Measurements from ENCODE around the gene ABHD1.
"Not testable (repeated sequence)": the region's sequence is repeated elsewhere in the genome, so short reads cannot be mapped to it uniquely, and the experiment has no call there.

ABHD1 gene

DNA sequence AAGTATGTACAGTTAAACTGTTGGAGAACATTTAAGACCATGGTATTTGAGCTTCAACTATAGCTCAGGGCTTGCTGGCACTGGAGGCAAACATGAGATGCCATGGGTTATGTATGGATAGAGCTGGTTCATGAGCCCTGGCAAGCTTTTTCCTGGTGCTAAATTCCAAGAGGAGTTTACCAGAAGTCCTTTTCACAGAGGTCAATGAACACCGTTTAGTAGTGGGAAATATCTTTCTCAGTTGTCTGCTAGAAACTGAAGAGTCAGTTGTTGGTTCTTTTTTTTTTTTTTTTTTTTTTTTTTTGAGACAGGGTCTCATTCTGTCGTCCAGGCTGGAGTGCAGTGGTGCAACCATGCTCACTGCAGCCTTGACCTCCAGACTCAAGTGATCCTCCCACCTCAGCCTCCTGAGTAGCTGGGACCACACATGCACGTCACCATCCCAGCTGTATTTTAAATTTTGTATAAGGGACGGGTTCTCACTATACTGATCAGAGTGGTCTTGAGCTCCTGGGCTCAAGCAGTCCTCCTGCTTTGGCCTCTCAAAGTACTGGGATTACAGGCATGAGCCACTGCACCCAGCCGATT is 35.7 kb upstream of the ABHD1 start:
- no peak for DNase-seq

DNA sequence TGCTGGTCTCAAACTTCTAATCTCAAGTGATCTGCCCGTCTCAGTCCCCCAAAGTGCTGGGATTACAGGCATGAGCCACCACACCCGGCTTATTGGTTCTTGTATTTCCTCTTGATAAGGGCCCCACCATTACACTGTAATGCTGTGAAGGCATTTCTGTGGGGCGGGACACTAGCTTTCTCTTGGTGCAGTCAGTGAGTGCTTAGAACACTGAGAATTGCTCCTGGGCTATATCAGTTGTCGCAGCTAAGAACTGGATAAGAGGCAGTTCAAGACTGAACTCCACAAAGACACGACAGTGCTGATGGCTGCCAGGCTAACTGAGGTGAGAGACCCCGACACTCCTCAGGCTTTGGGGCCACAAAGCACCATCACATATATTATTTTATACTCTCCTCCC is 35.0 kb upstream of the ABHD1 start:
- DNase-seq, result no peak

DNA sequence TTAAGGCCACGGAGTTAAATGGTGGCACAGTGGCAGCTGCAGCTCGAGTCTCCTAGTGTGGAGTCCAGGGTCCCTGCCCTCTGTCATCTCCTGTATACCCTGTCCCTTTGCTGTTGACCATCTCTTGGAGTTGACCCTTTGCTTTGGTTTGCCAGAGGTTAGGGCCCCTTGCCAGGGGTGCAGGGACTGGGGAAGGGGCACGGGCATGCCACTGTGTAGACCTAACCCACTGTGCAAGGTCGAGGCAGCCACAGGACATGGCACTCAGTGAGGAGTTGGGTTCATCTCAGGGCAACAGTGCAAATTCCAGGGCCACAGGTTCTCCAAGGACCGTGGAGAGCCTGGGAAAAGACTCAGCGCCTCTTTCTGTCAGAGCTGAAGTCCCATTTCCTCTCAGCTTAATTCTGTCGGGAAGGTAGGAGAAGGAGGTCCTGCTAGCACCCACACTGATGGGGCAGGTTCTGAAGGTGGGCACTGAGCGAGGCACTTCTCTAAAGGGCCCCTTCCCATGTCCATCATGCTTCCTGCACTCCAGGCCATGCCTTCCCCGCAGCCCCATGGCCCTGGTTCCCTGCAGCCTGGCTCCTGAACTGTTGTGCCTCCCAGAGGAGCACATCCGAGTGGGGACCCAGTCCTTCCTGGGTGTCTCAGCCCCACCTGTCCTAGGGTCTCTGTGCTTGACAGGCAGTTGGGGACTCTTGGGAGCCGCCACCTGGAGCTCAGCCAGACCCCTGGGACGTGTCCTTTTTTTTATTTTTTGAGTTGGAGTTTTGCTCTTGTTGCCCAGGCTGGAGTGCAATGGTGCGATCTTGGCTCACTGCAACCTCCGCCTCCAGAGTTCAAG is 34.3 kb upstream of the ABHD1 start:
- no peak for DNase-seq

DNA sequence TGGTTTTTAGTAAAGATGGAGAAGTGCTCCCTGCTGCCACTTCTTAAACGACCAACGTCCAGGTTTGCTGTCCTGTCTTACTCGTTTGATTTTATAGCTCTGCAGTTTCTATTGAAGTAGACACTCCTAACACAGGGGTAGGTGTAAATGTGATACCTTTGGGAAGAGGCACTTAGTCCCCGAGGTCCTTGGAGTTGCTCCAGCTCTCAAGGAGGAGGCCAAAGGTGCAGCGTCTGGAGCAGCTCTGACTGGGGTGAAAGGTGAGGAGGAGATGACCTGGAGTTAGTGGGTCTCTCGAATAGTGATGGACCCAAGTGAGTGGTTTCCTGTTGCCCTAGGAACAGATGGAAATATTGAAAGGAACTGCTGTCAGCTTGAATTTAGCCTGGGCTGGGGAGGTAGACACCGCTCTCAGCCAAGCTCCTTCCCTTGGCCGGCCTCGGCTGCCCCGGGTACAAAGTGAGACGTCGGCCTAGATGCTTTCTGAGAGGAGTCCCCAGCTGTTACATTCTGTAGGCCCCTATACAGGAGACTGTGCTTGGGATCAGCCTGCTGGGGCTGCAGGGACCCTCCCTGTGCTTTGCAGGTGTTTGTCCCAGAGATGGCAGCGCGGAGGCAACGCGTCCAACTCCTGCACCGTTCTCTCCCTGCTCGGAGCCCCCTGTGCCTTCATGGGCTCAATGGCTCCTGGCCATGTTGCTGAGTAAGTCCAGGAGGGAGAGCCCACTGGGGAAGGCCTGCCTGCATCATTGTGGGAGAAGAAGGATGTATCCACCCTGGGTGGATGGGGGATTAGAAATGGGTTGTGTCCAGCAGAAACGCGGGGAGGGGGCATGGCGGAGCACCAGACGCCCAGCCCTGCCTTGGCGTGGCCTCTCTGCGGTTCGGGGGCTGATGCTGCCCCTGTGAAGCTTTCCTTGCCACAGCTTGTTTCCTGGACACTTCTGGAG is 31.6 kb upstream of the ABHD1 start:
- no peak for DNase-seq

DNA sequence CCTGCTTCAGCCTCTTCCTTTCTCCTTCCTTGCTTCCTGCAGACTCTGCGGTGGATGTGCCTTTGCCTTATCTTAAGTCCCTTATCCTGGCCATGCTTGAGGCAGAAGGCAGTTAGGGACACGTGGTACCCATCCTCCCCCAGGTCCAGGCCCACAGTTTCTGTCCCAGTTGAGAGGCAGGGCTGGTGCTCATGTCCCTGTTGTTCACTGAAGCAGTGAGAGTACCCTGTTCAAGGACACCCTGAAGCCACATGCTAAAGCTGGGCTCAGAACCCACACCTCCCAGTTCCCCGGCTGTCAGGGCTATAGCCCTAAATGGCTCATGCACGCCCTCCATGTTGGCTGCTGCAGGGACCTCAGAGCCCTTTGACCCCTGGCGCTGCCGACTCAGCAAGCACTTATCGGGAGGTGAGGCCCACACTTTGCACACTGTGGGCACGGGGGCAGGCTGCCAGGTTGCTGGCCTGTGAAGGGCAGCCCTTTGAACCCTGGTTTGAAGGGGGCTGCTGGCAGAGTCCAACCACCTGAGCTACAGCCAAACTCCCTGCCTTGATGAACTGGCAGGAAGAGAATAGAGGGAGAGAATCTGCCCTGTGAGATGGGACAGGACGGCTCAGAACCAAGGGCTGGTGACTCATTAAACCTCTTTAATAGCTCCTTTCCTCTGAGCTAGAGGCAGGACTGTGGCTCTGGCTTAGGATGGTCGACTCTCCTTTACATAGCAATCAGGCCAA is 30.8 kb upstream of the ABHD1 start:
- no peak for DNase-seq

DNA sequence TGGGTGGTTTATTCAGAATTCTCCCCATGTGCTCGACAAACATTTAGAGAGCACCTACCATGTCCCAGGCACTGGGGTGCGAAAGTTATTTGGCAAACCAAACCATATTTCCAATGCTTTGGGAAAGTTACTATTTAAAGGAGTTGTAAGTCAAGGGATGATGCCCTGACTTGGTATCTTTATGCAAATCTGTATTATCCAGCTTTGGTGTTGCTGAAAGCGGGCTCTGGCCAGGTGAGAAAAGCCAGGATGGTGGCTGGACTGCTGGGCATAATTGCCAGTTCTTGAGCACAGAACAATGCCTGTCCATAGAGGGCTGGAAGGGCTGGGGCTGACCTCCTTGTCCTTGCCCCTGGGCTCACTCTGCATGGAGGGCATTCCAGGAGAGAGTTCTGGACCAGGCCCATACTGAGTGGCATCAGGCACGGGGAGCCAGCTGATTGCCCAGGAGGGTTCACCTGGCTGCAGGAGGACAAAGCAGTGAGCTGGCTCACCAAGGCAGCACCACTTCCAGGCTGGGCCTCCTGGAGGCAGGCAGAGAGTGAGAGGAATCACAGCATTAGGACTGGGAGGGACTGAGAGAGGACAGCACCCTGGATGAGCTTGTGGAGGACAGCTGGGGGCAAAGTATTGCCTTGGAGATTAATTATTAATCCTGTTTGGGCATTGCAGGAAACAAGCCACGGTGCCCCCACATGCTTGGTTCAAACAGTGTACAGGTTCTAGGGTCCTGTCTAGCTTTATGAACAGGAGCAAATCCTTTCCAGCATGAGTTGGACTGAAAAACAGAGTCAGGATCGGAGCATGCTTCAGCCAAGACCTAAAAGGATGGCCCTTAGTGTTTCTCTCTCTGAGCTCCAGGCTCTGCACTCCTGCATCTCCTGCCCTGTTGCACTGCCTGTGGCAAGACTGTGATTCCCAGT is 29.9 kb upstream of the ABHD1 start:
- no peak for DNase-seq

DNA sequence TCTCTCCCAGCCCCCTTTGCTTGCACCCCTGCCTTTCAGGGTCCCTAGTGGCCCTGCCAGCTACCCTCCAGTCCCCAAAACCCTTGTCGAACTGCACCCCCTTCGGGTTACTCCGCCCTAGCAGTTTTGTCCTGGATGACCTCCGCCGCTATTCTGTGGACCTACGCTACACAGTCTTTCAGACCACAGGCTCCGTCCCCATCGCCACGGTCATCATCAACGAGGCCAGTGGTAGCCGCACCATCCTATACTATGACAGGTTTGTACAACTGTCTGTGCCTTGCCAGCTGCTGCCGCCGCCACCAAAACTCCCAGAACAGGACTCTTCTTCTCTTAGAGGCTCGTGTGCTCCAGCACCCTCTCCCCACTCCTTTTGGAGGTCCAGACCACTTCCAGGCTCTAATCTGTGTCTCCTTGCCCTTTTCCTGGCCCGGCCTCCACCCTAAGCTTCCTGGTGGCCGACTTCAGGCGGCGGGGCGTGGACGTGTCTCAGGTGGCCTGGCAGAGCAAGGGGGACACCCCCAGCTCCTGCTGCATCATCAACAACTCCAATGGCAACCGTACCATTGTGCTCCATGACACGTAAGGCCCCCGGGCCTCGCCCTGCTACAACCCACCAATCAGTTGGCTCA is 29.1 kb upstream of the ABHD1 start:
- DNase-seq, result no peak

DNA sequence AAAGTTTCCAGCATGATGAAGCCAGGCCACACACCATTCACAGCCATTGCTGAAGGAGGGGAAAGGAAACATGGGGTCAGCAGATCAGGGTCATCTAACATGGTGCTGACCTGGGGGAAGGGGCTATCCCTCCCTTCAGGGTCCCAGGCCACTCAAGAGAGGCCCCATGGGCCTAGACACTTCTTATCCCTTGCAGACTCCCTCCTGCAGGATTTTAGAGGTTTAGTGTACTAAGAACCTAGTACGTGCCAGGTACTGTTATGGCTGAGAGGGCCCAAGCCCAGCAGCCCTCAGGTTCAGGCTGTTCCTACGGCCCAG is 28.2 kb upstream of the ABHD1 start:
- no peak for DNase-seq

DNA sequence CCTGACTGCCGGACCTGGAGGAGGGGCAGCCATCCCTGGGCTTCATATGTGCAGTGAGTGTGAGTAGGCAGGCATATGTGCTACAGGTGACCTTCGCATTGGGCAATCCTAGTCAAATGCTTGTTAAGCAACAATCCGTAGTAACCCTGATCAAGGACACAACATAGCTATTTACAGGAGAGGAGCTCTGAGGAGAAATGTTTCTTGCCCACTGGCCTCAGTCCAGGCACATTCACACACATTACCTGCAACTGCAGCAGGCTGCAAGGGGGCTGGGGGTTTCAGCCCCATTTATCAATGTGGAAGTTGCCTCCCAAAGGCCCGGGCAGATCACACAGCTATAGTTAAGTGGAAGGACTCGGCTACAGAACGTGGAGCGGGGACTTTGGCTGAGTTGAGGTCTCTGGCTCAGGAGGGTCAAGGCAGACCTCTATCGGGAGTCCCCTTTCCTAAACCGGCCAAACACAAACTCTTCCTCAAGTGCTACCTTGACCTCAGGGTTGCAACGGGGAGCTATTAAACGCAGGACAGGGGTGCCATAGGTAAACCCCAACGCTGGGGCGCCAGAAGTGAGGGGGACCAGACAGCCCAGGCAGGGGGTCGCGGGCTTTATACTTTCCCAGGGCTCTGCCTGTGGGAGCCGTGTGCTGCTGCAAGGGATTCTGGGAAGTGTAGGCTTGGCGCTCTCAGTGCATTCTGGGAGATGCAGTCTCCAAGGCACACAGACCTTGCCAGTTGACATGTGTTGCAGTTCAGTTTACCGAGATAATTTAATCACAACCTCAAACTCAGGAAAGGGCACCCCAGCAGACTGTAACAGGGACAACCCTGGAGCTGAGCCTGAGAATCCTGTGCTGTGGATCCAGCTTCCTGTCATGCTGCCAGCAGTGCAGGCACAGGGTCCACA is 27.6 kb upstream of the ABHD1 start:
- peak; percentile 44 for DNase-seq

DNA sequence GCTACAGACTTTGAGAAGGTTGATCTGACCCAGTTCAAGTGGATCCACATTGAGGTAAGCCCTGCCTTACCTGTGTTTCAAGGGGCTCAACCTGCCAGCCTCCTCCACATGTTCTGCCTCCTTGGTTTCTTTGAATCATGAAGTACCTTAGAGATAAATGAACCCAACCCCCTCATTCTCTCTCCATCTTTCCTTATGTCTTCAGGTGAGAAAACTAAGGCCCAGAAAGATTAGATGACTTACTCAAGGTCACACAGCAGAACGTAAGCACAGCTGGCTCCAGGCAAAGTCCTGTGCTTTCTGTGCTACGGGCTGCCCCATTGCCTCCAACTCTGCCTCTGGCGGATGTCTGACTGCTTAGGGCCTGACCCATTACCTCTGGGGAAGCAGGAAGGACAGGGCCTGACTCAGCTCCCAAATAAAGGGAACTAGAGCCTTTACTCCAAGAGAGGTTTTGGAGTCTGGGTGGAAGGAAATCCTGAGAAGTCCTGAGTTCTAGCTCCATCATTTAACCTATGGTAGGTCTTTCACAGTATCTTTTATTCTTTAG is 26.8 kb upstream of the ABHD1 start:
- DNase-seq, result no peak

DNA sequence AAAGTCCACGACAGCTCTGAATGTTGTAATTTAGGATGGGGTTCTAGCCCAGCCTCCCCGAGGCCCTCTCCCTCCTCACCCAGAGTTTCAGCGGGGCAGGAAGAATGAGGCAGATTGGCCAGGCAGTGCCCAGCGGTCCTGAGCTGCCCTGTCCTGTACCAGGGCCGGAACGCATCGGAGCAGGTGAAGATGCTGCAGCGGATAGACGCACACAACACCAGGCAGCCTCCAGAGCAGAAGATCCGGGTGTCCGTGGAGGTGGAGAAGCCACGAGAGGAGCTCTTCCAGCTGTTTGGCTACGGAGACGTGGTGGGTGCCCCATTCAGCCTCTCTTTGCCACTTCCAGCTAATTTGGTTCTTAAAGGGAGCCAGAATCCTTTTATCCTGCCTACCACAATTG is 26.3 kb upstream of the ABHD1 start:
- no peak for DNase-seq

DNA sequence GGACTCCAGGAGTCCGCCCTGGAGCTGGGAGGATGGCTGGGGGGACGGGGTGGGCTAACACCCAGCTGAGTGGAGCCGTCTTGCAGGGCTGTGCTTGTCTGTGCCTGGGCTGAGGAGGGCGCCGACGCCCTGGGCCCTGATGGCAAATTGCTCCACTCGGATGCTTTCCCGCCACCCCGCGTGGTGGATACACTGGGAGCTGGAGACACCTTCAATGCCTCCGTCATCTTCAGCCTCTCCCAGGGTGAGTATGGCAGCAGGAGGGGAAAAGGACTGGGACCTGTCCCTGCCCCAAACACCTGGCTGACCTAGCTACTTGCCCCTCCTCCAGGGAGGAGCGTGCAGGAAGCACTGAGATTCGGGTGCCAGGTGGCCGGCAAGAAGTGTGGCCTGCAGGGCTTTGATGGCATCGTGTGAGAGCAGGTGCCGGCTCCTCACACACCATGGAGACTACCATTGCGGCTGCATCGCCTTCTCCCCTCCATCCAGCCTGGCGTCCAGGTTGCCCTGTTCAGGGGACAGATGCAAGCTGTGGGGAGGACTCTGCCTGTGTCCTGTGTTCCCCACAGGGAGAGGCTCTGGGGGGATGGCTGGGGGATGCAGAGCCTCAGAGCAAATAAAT is 24.2 kb upstream of the ABHD1 start:
- DNase-seq, result no peak

DNA sequence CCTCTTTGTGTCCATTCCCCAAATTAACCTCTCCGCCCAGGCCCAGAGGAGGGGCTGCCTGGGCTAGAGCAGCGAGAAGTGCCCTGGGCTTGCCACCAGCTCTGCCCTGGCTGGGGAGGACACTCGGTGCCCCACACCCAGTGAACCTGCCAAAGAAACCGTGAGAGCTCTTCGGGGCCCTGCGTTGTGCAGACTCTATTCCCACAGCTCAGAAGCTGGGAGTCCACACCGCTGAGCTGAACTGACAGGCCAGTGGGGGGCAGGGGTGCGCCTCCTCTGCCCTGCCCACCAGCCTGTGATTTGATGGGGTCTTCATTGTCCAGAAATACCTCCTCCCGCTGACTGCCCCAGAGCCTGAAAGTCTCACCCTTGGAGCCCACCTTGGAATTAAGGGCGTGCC is 23.6 kb upstream of the ABHD1 start:
- DNase-seq, result no peak

DNA sequence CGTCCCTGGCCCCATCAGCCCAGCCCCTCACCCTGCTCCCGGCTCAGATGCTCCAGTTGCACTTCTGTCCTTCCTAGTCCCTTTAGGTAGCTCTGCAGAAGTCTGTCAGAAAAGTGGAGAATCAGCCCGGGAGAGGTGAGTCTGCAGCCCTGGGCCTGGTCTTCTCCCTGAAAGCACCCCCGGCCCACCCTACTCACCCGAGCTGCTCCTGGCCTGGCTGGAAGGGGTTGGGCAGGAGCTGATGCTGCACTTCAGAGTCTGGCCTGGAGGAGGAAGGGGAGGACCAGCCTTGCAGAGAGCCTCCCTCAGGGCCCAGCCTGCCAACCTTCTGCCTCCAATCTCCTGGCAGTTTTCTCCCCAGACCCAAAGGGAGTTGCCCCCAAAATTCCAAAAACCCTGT is 21.3 kb upstream of the ABHD1 start:
- no peak for DNase-seq

DNA sequence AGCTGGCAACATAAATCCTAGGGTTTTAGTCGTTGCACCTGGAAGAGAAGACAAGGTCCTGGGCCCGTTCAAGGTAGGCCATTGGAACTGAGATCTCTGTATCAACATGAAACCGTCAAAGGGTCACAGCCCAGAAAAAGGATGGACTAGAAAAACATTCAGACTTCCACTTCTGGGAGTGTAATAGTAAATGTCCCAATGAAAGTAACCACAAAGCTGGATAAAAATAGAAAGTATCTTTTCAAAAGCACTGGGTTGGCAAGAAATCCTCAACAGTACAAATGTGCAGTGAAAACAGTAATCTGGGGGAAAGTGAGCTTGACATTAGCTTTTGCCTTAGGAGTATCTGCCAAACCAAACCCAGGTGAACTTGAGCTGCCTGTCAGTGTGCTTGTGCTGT is 17.6 kb upstream of the ABHD1 start:
- DNase-seq, result no peak

DNA sequence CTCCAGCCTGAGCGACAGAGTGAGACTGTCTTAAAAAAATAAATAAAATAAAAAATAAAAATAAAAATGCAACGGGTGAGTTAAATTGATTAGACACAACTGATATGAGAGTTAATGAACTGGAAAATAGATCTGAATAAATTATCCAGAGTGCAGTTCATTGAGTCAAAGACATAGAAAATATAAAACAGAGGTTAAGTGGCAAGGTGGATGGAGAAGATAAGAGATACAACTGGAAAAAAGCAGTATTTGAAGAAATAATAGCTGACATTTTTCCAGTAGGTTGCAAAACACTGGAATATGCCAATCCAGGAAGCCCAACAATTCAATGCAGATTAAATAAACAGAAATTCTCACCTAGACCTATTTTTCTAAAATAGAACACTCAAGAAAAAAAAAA is 15.4 kb upstream of the ABHD1 start:
- no peak for DNase-seq

DNA sequence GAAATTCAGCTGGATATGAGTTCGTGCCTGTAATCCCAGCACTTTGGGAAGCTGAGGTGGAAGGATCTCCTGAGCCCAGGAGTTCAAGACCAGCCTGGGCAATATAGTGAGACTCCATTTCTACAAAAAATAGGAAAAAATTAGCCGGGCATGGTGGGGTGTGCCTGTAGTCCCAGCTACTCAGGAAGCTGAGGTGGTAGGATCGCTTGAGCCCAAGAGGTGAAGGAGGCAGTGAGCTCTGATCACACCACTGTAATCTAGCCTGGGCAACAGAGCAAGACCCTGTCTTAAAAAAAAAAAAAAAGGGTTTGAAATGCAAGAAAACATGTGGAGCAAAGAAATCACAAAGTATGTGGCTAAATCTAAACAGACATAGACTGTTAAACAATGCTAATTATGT is 14.5 kb upstream of the ABHD1 start:
- no peak for DNase-seq

DNA sequence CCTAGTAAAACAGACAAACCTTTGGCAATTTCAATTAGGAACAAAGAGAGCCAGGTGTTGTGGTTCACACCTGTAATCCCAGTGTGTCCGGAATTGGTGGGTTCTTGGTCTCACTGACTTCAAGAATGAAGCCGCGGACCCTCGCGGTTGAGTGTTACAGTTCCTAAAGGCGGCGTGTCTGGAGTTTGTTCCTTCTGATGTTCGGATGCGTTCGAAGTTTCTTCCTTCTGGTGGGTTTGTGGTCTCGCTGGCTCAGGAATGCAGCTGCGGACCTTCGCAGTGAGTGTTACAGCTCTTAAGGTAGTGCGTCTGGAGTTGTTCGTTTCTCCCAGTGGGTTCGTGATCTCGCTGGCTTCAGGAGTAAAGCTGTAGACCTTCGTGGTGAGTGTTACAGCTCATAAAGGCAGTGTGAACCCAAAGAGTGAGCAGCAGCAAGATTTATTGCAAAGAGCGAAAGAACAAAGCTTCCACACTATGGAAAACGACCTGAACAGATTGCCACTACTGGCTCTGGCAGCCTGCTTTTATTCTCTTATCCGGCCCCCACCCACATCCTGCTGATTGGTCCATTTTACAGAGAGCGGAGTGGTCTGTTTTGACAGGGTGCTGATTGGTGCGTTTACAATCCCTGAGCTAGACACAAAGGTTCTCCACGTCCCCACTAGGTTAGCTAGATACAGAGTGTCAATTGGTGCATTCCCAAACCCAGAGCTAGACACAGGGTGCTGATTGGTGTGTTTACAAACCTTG is 12.8 kb upstream of the ABHD1 start:
- not testable (repeated sequence) for DNase-seq
